Measurements from ENCODE around the gene TGFBR3L. TPM values are rescaled to one million over a fixed set of nuclear protein-coding genes. Genes with fewer than 3 reads are reported as not detected.

TGFBR3L gene
- total RNA-seq, 1 experiment from 2014 or later, result 12.5 TPM

DNA sequence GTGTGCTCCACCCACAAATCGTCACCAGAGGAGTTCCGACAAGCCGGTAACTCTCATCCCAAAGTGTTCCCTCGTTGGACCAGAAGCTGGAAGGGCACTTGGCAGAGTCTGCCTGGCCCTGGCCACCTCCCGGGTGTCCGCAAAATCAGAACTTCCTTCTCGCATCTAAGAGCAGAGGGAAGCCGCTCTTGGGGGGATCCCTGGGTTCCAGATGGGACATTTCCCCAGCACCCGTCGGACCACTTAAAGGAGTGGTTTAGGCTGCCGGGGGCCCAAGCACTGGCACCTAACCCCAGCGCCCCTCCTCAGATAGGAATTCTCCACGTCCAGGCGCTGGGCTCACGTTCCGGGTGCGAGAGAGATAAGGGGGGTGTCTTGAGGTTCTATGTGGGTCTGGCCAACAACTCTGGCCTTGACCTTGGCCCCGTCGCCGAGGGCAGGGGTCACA, 11.8 kb upstream of the TGFBR3L start:
- BruUV-seq (replicated peaks), result TSS peak; percentile 88
- DNase-seq (ENCODE audit: low read depth, low spot score), result no peak
- H3K36me3 ChIP-seq (ENCODE audit: control insufficient read depth, insufficient read depth, low read length), result no peaks in the 10 kb centered on the region; the same call in 1 of the 2 replicates
- TF ChIP-seq POLR2AphosphoS5 (IDR thresholded peaks at IDR 0.05; ENCODE audit: low read depth, low read length), result no peak
- TF ChIP-seq, protein P1, sequence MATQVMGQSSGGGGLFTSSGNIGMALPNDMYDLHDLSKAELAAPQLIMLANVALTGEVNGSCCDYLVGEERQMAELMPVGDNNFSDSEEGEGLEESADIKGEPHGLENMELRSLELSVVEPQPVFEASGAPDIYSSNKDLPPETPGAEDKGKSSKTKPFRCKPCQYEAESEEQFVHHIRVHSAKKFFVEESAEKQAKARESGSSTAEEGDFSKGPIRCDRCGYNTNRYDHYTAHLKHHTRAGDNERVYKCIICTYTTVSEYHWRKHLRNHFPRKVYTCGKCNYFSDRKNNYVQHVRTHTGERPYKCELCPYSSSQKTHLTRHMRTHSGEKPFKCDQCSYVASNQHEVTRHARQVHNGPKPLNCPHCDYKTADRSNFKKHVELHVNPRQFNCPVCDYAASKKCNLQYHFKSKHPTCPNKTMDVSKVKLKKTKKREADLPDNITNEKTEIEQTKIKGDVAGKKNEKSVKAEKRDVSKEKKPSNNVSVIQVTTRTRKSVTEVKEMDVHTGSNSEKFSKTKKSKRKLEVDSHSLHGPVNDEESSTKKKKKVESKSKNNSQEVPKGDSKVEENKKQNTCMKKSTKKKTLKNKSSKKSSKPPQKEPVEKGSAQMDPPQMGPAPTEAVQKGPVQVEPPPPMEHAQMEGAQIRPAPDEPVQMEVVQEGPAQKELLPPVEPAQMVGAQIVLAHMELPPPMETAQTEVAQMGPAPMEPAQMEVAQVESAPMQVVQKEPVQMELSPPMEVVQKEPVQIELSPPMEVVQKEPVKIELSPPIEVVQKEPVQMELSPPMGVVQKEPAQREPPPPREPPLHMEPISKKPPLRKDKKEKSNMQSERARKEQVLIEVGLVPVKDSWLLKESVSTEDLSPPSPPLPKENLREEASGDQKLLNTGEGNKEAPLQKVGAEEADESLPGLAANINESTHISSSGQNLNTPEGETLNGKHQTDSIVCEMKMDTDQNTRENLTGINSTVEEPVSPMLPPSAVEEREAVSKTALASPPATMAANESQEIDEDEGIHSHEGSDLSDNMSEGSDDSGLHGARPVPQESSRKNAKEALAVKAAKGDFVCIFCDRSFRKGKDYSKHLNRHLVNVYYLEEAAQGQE (IDR thresholded peaks at IDR 0.05; ENCODE audit: insufficient read depth in 1 of 2, low read depth in 2 of 2, low read length in 1 of 2), result no peak
- TF ChIP-seq, protein P2, sequence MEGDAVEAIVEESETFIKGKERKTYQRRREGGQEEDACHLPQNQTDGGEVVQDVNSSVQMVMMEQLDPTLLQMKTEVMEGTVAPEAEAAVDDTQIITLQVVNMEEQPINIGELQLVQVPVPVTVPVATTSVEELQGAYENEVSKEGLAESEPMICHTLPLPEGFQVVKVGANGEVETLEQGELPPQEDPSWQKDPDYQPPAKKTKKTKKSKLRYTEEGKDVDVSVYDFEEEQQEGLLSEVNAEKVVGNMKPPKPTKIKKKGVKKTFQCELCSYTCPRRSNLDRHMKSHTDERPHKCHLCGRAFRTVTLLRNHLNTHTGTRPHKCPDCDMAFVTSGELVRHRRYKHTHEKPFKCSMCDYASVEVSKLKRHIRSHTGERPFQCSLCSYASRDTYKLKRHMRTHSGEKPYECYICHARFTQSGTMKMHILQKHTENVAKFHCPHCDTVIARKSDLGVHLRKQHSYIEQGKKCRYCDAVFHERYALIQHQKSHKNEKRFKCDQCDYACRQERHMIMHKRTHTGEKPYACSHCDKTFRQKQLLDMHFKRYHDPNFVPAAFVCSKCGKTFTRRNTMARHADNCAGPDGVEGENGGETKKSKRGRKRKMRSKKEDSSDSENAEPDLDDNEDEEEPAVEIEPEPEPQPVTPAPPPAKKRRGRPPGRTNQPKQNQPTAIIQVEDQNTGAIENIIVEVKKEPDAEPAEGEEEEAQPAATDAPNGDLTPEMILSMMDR (IDR thresholded peaks at IDR 0.05), result no peak
- TF ChIP-seq SIN3A (IDR thresholded peaks at IDR 0.05; ENCODE audit: borderline replicate concordance, insufficient read depth, low read depth, low read length), result no peak
- no peak for TF ChIP-seq TCF7L2 (IDR thresholded peaks at IDR 0.05; ENCODE audit: low read depth, low read length)
- in situ Hi-C loops (cut with HindIII; ENCODE audit: low pct_unique_long_range_greater_than_20kb, low sequenced_read_pairs) (no loop called here), intact Hi-C loops (cut with micrococcal nuclease; ENCODE audit: unreplicated experiment) (no loop called here)
- peak overlapping the region; percentile 65 to 82 for H3K4me3 ChIP-seq (ENCODE audit: low read depth in 2 of 2, low read length in 2 of 2)
- no peaks in the 10 kb centered on the region for H3K27me3 ChIP-seq (ENCODE audit: control insufficient read depth, insufficient read depth, low read length)
- H3K9me3 ChIP-seq (ENCODE audit: control insufficient read depth, insufficient read depth, low read depth, low read length), result no peaks in the 10 kb centered on the region
- ChIA-PET CTCF (no interaction called here), POLR2A (interaction anchor here (1.4 kb wide), 1 partner anchor 34 kb away, joined by 9 read pairs; no protein-coding TSS in a partner anchor)
- peaks cover 6% of the 10 kb centered on the region; the same call in 1 of the 2 replicates for H3K4me1 ChIP-seq (ENCODE audit: control insufficient read depth, insufficient read depth, low read length)
- peak overlapping the region; percentile 96 for H3K27ac ChIP-seq (ENCODE audit: low read length)
- no peak for ATAC-seq

DNA sequence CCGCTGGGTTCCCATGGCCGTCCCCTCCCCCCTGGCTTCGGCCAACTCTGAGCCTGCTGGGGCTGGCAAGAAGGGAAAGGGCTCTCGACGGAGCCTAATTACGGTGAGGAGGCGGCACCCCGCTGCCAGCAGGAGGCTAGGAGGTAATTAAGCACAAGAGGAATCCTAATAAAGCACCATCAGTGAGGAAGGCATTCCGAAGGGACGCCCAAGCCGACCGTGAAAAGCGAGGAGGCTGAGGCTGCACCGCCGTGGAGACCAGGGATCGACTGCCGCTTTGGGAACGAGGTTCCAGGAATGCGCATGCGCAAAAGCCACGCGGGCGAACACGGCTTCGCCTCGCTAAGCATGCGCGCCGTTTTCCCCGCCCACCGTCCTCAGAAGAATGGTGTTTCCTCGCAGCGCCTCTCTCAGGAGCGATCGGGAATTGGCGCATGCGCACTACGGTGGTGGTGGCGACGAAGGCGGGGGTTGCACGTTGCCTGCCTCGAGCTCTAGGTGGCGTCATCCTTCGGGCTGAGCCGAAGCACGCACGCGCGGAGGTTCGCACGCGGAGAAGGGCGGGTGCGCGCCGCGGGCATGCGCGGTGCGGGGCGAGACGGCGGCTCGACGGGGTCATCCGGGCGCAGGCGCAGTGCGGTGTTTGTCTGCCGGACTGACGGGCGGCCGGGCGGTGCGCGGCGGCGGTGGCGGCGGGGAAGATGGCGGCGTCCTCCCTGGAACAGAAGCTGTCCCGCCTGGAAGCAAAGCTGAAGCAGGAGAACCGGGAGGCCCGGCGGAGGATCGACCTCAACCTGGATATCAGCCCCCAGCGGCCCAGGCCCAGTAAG, 11.2 kb upstream of the TGFBR3L start, which contains the start of gene MAP2K7:
Gene MAP2K7 (plus strand): TSS at position 634 of the 830 bp plus-strand sequence. CDS start 68 bp downstream, at position 702.
- H3K36me3 ChIP-seq (ENCODE audit: control insufficient read depth, insufficient read depth, low read length), result no peaks in the 10 kb centered on the region; the same call in 1 of the 2 replicates
- H3K4me1 ChIP-seq (ENCODE audit: control insufficient read depth, insufficient read depth, low read length), result peaks cover 6% of the 10 kb centered on the region; the same call in 1 of the 2 replicates
- peak within 1 kb of the TSS; percentile 80 to 82 for H3K4me3 ChIP-seq (ENCODE audit: low read depth in 2 of 2, low read length in 2 of 2)
- TF ChIP-seq POLR2AphosphoS5 (IDR thresholded peaks at IDR 0.05; ENCODE audit: low read depth, low read length) (peak; percentile 95), SIN3A (IDR thresholded peaks at IDR 0.05; ENCODE audit: borderline replicate concordance, insufficient read depth, low read depth, low read length) (peak; percentile 41; the same call in 1 of the 2 replicates), TCF7L2 (IDR thresholded peaks at IDR 0.05; ENCODE audit: low read depth, low read length) (no peak)
- TF ChIP-seq, protein P1 (IDR thresholded peaks at IDR 0.05; ENCODE audit: insufficient read depth in 1 of 2, low read depth in 2 of 2, low read length in 1 of 2), result peak in 1 of 2 experiments; percentile 76; a peak in 2 of 4 replicates
- TF ChIP-seq, protein P2 (IDR thresholded peaks at IDR 0.05), result peak; percentile 90
- H3K9me3 ChIP-seq (ENCODE audit: control insufficient read depth, insufficient read depth, low read depth, low read length), result no peaks in the 10 kb centered on the region
- ChIA-PET POLR2A (no interaction called here), CTCF (no interaction called here)
- peak within 1 kb of the TSS; percentile 96 for H3K27ac ChIP-seq (ENCODE audit: low read length)
- DNase-seq (ENCODE audit: low read depth, low spot score), result peak; percentile 95
- no peaks in the 10 kb centered on the region for H3K27me3 ChIP-seq (ENCODE audit: control insufficient read depth, insufficient read depth, low read length)
- intact Hi-C loops (cut with micrococcal nuclease; ENCODE audit: unreplicated experiment), result no loop called here
- ATAC-seq, result peak; percentile 83
- in situ Hi-C loops (cut with HindIII; ENCODE audit: low pct_unique_long_range_greater_than_20kb, low sequenced_read_pairs), result no loop called here
- BruUV-seq (replicated peaks), result no TSS peak

Data from Panc1 (cell line).